KMS-11 (cell line): ENCODE measurements around the gene BCAS2.

Experiments used
- H2AFZ ChIP-seq: fragments of 200-600 bp; sonication (generic); 2 replicates; pipeline ENCODE4 v1.6.1; 2016; ENCODE audit warnings: antibody characterized with exemption, mixed run types, low read depth
- H3K27ac ChIP-seq: fragments of 200-600 bp; sonication (generic); 2 replicates; pipeline ENCODE4 v1.6.1; 2016; ENCODE audit warnings: mild to moderate bottlenecking, mixed run types
- H3K27me3 ChIP-seq: fragments of 200-600 bp; sonication (generic); 2 replicates; pipeline ENCODE4 v1.6.1; 2017; ENCODE audit warnings: mild to moderate bottlenecking, low read depth, mixed run types, moderate library complexity; ENCODE audit not compliant: insufficient read depth
- H3K36me3 ChIP-seq: fragments of 200-600 bp; sonication (generic); 2 replicates; pipeline ENCODE4 v1.6.1; 2017; ENCODE audit warnings: mild to moderate bottlenecking, mixed run types; ENCODE audit not compliant: insufficient read depth
- H3K4me1 ChIP-seq: fragments of 200-600 bp; sonication (generic); 2 replicates; pipeline ENCODE4 v1.6.1; 2016; ENCODE audit warnings: mild to moderate bottlenecking, low read depth, mixed run types; ENCODE audit not compliant: poor library complexity, severe bottlenecking
- H3K4me2 ChIP-seq: fragments of 200-600 bp; sonication (generic); 2 replicates; pipeline ENCODE4 v1.7.0; 2016; ENCODE audit warnings: mild to moderate bottlenecking, mixed run types
- H3K4me3 ChIP-seq: fragments of 200-600 bp; sonication (generic); IDR thresholded peaks from 2 replicates; pipeline ENCODE4 v1.6.1; 2017; ENCODE audit warnings: low read depth, low read length, mixed read lengths; ENCODE audit not compliant: insufficient read depth
- H3K79me2 ChIP-seq: fragments of 200-600 bp; sonication (generic); 2 replicates; pipeline ENCODE4 v1.6.1; 2016; ENCODE audit warnings: low read depth, mixed run types; ENCODE audit not compliant: insufficient read depth
- H3K9ac ChIP-seq: fragments of 200-600 bp; sonication (generic); 2 replicates; pipeline ENCODE4 v1.6.1; 2016; ENCODE audit warnings: mild to moderate bottlenecking, mixed run types
- H4K20me1 ChIP-seq: fragments of 200-600 bp; sonication (generic); 2 replicates; pipeline ENCODE4 v1.6.1; 2016; ENCODE audit warnings: mild to moderate bottlenecking, mixed run types; ENCODE audit not compliant: insufficient read depth
- CTCF ChIP-seq: fragments of 200-600 bp; sonication (generic); conservative IDR thresholded peaks from 2 replicates; pipeline ENCODE4 v1.6.1; 2017; ENCODE audit warnings: low read depth, mild to moderate bottlenecking, antibody characterized with exemption, low read length, moderate library complexity, mixed read lengths

BCAS2 gene

GRCh38 chr1:114558544-114558943 lies 22.9 kb downstream of the BCAS2 start:
- Histone ChIP-seq H3K4me1 (no peaks in the 10 kb centered on the region), H3K79me2 (no peaks in the 10 kb centered on the region), H3K27ac (no peak overlapping the region), H3K27me3 (no peaks in the 10 kb centered on the region), H2AFZ (no peak overlapping the region), H3K36me3 (no peaks in the 10 kb centered on the region), H3K9ac (no peak overlapping the region), H3K4me3 (no peak overlapping the region), H3K4me2 (no peak overlapping the region), H4K20me1 (no peaks in the 10 kb centered on the region)
- peak; percentile 32; the same call in 1 of the 2 replicates for TF ChIP-seq CTCF

- no peak for TF ChIP-seq CTCF
- H3K9ac ChIP-seq = no peak overlapping the region
- H3K4me2 ChIP-seq = no peak overlapping the region
- no peaks in the 10 kb centered on the region for H3K4me1 ChIP-seq
- no peak overlapping the region for H3K27ac ChIP-seq
- no peaks in the 10 kb centered on the region for H3K36me3 ChIP-seq
- H4K20me1 ChIP-seq = no peaks in the 10 kb centered on the region
- H3K27me3 ChIP-seq = no peaks in the 10 kb centered on the region
- no peak overlapping the region for H3K4me3 ChIP-seq
- no peak overlapping the region for H2AFZ ChIP-seq
- H3K79me2 ChIP-seq = no peaks in the 10 kb centered on the region
These were observed 26.8 kb downstream of the BCAS2 start for GRCh38 chr1:114554577-114554976.

DNA sequence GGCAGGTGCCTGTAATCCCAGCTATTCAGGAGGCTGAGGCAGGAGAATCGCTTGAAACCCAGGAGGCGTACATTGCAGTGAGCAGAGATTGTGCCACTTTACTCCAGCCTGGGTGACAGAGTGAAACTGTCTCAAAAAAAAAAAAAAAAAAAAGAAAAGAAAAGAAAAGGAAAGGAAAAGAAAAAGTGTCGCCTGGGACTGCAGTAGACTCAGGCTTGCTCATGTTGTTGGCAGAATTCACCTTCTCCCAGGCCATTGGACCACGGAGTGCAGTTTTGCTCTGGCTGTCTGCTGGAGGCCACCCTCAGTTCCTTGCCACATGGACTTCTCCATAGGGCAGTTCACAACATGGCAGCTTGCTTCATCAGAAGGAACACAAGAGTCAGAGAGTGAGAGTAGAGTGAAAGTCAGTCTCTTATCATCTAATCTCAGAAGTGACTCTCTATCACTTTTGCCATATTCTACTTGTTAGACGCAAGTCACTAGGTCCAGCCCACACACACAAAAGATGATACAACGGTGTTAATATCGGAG lies 29.2 kb downstream of the BCAS2 start:
- no peaks in the 10 kb centered on the region for H3K36me3 ChIP-seq
- no peaks in the 10 kb centered on the region for H3K79me2 ChIP-seq
- H2AFZ ChIP-seq = no peak overlapping the region
- no peaks in the 10 kb centered on the region for H3K27me3 ChIP-seq
- H3K4me1 ChIP-seq = no peaks in the 10 kb centered on the region
- H3K27ac ChIP-seq = no peak overlapping the region
- H3K9ac ChIP-seq = no peak overlapping the region
- no peak overlapping the region for H3K4me3 ChIP-seq
- no peaks in the 10 kb centered on the region for H4K20me1 ChIP-seq
- TF ChIP-seq CTCF = no peak
- H3K4me2 ChIP-seq = no peak overlapping the region

- no peaks in the 10 kb centered on the region for H4K20me1 ChIP-seq
- no peak overlapping the region for H2AFZ ChIP-seq
- H3K36me3 ChIP-seq = no peaks in the 10 kb centered on the region
- no peak overlapping the region for H3K4me3 ChIP-seq
- no peak overlapping the region for H3K9ac ChIP-seq
- H3K27ac ChIP-seq = no peak overlapping the region
- no peak overlapping the region for H3K4me2 ChIP-seq
- no peak for TF ChIP-seq CTCF
- no peaks in the 10 kb centered on the region for H3K79me2 ChIP-seq
- no peaks in the 10 kb centered on the region for H3K4me1 ChIP-seq
- no peaks in the 10 kb centered on the region for H3K27me3 ChIP-seq
These were observed 30.0 kb downstream of the BCAS2 start for GRCh38 chr1:114551400-114551799.
